GM21529 (cell line): Measurements from ENCODE around the gene TIMM9.
"Not testable (repeated sequence)": the region's sequence is repeated elsewhere in the genome, so short reads cannot be mapped to it uniquely, and the experiment has no call there.

Experiments
- ATAC-seq: cut with Tn5 transposase; IDR thresholded peaks from one replicate; pipeline ENCODE4 v1.9.1; 2021; ENCODE audit not compliant: unreplicated experiment

The TIMM9 gene, protein sequence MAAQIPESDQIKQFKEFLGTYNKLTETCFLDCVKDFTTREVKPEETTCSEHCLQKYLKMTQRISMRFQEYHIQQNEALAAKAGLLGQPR

DNA sequence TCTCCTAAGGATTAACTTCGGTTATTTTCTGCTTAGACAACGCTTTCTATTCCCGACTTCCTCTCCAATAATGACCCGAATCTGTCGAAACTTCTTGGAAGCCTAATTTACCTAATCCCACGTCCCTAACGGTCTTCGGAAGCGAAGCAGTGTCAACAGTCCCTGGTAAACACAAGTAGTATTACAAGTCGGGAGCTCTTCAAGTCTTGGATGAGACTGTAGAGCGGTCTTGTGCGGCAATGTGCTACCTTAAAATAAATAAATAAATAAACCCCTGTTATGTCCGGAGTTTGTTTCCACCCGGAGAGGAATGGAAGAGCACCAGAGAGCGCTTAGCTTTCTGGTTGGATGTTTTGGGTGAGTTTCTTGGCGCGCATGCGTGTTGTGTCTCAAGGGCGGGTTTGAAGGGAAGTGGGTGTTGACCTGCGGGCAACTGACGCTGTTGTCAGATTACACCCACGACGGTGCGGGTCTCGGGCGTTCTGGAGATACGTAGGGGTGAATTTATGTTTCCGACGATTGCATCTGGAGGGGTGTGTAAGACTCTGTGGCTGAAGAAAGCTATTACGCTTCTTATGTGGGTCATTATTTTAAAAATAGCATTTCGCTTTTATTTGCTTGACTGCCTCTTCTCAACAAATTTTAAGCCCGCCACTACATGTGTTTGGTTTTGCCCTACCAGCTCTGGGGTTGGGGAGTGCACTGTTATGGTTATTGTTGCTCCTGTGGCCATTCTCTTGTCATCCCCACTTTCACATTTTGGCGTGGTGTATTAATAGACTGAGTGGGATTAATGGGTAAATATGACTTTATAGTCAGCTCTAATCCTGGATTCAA lies at the start of gene TIMM9, which contains the start of gene KIAA0586:
TSS of gene TIMM9 (minus strand) at position 251 of the 837 bp plus-strand sequence. CDS start 15,586 bp downstream, outside the sequence.
TSS of gene KIAA0586 (plus strand) at position 439 of the 837 bp plus-strand sequence. CDS start 546 bp downstream, outside the sequence.
- ATAC-seq = peak; percentile 91

DNA sequence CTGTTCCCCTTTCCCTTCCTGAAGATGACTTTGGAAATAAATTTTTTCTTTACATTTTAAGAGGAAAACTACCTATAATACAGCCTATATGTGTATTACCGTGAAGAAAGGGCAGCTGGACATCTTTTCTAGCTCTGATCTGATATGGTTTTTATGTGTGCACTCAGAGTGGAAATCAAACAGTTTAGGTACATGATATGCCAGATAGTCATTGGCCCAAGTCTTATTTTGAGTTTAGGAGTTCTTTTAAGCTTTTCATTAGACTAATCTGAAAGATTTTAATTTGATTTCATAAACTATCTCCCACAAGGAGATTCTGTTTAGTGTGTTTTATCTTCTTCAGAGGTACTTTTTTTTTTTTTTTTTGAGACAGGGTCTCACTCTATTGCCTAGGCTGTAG lies 49.0 kb upstream of the TIMM9 start:
- ATAC-seq = no peak

DNA sequence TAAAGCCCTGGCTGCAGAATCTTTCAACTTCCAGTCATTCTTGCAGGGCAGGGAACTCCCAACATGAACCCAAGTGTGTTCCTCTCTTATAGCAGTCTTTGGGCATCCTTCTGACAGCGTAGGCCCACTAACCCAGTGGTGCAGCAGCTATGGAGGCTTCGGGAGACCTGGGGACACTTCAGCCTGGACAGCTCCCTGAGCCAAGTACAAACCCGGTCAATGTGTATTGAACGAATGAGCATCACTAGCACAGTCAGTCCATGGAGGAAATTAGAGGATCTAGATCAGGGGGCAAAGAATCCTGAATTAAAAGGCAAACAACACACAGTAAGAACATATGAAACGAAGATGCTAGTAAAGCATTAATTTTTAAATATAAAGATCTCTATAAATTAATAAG lies 42.0 kb upstream of the TIMM9 start:
- no peak for ATAC-seq

DNA sequence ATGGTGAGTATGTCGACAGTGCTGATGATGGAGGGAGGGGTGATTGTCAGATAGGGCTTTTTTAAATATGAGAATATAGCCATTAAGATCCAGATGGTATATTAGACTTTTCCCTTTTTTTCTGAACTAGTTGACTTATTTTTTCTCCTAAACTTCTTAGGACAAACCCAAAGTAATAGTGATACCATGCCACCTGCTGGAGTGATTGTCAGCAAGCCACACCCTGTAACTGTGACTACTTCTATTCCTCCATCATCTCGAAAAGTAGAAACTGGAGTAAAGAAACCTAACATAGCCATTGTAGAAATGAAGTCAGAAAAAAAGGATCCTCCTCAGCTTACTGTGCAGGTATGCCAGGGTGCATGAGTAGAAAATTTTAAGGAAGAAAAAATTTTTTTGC lies 40.2 kb upstream of the TIMM9 start:
- no peak for ATAC-seq

DNA sequence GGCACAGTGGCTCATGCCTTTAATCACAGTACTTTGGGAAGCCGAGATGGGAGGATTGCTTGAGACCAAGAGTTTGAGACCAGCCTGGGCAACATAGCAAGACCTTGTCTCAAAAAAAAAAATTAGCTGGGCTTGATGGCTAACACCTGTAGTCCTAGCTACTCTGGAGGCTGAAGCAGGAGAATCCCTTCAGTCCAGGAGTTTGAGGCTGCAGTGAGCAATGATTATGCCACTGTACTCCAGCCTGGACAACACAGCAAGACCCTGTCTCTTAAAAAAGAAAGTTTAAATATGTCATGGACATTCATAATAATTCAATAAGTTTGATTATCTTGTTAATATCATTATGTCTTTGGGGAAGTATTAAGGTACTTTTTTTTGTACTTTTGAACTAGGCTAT lies 39.1 kb upstream of the TIMM9 start:
- ATAC-seq = no peak

DNA sequence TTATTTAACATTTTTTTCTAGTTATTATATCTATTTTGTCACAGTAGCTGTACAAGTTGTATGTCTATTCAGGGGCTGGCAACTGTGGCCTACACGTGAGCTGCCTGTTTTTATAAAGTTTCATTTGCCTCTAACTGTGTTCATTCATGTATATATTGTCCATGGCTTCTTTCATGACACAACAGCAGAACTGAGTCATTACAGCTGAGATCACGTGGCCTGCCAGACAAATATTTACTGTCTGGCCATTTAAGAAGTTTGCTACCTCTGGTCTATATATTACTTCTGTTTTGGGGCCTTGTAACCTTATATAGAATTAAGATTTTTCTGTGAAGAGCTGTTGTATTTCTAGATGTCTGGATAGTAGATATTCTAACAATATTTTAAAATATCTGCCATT lies 38.1 kb upstream of the TIMM9 start:
- ATAC-seq = no peak

DNA sequence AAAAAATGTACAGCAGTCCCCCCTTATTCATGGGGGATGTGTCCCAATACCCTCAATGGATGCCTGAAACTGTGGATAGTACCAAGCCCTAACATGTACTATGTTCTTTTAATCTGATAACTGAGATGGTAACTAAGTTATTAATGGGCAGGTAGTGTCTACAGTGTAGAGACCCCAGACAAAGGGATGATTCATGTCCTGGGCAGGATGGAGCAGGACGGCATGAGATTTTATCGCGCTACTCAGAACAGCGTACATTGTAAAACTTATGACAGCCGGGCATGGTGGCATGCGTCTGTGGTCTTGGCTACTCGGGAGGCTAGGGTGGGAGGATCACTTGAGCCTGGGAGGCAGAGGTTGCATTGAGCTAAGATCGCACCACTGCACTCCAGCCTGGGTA lies 37.3 kb upstream of the TIMM9 start:
- ATAC-seq = no peak

DNA sequence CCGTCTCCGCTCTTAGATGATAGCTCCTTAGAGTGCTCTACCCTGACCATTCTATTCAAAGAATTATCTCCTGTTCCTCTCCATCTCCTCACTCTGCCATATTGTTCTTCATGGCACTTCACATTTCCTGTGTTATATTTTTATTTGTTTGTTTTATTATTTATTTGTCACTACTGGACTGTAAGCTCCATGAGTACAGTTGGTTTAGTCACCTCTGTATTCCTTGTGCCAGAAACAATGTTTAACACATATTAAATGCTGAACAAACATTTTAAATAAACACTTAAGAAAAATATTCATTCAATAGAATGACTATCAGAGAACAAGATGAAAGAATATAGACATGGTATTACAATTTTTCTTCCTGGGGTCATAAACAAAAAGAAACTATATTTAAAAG lies 35.8 kb upstream of the TIMM9 start:
- no peak for ATAC-seq

DNA sequence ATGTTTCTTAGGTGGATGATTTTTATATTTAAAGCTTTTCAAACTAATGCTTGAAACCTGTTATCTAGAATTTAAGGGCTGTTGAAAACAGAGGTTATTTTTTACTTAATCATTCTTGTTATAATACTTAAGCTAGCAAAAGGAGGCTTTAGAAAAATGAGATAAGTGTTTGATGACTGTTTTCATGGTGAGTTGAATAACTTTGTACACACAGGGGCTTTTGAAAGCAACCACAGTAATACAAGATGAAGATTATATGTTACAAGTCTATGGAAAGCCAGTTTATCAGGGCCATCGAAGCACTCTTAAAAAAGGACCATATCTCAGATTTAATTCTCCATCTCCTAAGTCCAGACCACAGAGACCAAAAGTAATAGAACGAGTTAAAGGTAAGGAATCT lies 33.4 kb upstream of the TIMM9 start:
- ATAC-seq = no peak

DNA sequence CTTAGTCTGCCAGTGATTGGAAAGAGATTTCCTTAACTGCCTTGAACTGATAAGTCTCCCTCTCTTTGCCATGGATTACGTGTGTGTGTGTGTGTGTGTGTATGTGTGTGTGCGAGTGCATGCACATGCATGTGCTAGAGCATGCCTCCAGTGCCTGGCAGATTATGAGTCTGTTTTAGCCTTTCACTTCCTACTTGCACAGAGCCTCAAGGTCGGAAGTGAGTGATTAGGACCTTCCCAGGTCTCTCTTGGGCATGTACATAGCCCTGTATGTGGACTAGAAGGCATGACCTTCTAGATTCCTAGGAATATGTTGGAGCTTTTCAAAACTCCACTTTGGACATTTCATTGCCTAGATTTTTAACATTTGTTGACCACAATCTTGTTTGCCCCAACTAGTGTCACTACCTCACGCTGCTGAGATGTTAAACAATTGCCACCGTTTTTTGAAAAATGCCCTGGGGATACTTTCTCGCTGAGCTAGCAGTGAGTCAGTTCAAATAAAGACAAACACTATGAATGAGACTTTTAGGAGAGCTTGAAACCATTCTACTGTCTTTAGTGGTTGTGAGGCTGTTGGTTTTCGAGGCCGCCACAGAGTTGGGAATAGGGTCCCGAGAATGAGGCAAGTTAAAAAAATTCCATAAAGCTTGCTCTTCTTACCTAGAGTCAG lies 28.4 kb upstream of the TIMM9 start:
- no peak for ATAC-seq

DNA sequence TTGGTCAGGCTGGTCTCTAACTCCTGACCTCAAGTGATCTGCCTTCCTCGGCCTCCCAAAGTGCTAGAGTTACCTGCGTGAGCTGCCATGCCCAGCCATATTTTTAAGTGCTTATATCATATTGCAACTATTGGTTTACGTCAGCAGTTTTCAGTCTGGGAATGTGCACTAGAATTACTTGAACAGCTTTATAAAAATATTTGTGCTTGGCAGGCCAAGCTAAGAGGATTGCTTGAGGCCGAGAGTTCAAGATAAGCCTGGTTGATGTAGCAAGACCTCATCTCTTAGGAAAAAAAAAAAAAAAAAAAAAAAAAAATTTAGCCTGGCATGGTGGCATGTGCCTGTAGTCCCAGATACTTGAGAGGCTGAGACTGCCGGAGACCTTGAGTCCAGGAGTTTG lies 17.3 kb upstream of the TIMM9 start:
- no peak for ATAC-seq

DNA sequence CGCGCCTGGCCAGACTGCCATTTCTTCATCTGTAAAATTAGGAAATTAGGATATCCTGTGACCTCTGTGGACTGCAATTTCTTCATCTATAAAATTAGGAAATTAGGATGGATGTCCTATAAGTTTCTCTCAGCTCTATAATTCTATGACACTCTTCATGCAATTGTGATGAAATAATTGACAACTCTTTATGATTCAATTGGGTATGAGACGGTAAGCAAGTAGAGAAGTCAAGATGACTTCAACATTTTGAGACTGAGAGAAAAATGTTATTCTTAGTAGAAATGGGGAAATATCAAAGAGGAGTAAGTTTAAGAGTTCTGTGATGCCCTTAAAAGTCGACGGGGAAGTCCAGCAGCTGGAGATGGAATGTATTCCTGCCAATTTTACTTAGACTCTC lies 12.1 kb upstream of the TIMM9 start:
- ATAC-seq = no peak

DNA sequence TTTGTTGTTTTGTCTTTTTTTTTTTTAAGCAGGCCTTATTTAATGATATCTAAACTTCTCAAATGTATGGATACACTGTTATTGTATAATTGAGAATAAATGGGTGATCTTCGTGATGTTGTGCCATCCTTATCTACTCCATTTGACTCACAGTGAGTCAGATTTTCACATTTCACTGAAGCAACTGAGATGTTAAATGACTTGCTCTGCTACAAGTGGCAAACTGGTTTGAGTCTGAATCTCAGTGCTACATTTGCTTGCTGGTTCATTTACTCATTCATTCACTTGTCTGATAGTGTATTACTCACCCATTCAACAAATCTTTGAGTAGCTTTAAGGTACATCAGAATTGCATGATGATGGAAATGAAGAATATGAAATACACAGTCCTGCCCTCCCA lies 2.8 kb upstream of the TIMM9 start:
- ATAC-seq = no peak

DNA sequence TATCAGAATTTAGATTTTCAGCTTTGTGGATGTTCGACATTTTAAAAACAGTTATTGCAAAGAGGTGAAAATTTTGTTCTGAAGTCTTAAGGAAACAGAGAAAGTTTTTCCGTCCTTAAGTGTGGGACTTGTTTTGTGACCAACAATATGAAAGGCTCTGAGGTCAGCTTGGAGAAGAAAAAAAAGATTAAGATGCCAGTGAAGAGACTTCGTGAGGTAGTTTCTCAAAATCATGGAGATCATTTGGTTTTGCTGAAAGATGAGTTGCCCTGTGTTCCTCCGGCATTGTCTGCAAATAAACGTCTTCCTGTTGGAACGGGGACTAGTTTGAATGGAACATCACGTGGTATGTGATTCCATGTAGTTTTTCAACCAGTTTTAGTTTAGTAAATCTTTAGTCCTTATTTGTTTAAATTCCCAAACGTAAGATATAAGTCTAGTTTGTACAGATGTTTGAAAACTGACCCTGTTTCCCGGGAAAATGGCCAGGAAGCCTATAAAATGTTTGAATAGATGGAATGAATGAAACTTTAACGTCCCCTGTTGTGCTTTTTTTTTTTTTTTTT lies 870 bp upstream of the TIMM9 start:
- ATAC-seq = no peak

DNA sequence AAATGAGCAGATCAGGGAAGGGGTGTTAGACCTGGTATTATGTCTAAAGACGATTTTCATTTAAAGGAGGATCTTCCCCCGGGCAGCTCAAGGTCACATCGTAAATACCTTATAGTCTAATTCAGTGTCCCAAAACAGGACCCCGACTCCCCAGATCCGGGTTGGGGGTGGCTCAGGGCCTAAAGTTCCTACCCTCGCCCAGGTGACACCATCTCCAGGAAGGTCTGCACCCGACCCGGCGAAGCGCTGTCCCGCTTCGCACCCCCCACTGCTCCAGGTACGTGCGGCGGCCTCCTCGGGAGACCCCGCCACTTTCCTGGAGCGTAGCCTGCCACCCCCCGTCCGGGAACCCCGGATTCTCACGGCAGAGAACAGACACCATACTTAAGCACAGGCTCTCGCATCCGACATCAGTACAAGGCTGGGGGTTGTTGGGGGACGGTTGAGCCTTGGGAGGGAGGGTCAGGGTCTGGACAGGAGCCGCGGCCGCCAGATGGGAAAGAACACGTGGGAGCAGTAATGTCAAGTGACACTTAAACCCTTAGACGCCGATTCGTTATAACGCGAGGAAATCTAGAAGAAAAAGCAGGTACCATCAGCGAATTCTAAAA lies 556 bp downstream of the TIMM9 start:
- ATAC-seq = peak; percentile 40

DNA sequence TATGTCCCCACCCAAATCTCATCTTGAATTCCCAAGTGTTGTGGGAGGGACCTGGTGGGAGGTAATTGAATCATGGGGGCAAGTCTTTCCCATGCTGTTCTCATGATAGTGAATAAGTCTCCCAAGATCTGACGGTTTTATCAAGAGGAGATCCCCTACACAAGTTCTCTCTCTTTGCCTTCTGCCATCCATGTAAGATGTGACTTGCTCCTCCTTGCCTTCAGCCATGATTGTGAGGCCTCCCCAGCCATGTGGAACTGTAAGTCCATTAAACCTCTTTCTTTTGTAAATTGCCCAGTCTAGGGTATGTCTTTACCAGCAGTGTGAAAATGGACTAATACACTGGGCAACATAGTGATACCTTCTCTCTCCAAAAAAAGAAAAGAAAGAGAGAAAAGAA lies 10.4 kb downstream of the TIMM9 start:
- not testable (repeated sequence) for ATAC-seq

DNA sequence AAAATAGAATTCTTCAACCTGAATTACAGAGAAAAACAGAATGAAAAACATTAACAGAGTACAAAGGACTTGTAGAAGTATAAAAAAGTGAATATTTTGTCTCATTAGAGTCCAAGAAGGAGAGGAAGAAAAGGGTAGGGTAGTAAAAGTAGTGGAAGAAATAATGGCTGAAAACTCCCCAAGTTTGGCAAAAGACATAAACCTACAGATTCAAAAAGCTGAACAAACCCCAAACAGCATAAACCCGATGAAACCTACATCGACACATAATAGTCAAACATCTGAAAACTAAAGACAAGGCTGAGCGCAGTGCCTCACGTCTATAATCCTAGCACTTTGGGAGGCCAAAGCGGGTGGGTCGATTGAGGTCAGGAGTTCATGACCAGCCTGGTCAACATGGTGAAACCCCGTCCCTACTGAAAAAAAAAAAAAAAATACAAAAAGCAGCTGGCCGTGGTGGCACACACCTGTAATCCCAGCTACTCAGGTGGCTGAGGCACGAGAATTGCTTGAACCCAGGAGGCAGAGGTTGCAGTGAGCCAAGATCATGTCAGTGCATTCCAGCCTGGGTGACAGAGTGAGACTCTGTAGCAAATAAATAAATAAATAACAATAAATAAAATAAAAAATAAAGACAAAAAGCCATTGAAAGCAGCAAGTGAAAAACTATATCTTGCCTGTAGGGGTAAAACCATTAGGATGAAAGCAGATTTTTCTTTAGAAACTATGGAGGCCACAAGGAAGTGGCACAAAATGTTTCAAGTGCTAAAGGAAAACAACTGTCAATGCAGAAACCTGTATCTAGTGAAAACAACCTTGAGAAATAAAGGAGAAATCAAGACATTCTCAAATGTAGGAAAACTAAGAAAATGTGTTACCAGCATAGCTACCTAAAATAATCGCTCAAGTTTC lies 11.4 kb downstream of the TIMM9 start:
- no peak for ATAC-seq

DNA sequence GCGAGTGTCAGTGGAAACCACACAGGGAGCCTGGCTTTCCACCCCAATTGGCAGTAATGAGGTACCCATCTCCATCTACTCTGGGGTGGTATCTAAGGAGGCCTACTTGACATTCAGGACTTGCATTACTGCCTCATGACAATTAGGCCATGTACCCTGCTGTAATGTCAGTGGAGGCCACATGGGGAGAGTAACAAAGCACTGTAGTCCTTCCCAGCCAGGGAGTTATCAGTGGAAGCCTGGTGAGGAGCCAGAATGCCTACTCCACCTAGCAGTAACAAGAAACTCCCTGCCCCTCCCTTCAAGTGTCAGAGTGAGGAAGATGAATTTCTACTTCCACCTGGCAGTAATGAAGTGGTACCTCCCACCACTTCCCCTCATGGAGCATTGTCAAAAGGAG lies 12.5 kb downstream of the TIMM9 start:
- no peak for ATAC-seq

DNA sequence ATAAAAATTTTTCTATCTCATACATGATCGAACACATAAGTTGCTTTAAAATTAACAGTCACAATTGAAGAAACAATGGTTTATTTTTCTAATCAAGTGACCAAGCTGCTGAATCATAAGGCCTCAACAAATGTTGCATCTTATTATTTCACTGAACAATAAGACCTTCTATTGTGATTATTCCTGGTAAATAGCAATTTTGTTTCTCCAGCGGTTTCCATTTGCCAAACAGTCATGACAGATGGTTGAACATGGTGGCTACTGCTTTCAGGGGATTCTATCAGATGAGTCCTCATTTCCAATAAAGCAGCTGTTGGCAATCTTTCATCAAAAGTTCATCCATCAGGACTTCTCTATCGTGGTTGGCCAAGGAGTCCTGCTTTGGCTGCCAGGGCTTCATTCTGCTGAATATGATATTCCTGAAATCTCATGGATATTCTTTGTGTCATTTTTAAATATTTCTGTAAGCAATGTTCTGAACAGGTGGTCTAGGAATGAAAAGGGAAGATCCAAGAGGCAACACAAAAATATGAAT lies 18.6 kb downstream of the TIMM9 start:
- no peak for ATAC-seq

DNA sequence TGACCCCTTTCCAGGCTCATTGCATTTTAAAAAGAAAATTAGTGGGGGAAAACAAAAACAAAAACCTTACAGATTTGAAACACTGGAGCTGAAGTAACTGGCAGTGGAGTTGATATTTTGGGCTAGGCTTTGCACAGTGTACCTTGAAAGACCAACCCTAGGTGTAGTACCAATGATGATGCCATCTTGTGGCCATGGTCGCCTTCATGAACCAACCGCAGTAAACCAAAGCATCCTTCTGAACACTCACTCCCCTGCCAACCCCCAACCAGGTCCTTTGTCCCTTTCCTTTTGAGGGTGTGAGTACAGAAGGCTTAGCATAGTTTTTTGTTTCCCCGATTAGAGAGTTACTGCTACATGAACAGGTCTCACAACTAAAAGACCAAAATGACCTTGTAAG lies 25.7 kb downstream of the TIMM9 start:
- ATAC-seq = no peak
